CD4-positive, alpha-beta T cell treated with Interleukin-17A for 4 hours (primary cell): ENCODE measurements around the gene BANF2.
"Not testable (repeated sequence)": the region's sequence is repeated elsewhere in the genome, so short reads cannot be mapped to it uniquely, and the experiment has no call there.

Source experiments
- DNase-seq: peaks from one replicate; pipeline ENCODE4 v3.0.0-alpha.2; 2020; ENCODE audit warnings: mixed read lengths

The BANF2 gene

DNA sequence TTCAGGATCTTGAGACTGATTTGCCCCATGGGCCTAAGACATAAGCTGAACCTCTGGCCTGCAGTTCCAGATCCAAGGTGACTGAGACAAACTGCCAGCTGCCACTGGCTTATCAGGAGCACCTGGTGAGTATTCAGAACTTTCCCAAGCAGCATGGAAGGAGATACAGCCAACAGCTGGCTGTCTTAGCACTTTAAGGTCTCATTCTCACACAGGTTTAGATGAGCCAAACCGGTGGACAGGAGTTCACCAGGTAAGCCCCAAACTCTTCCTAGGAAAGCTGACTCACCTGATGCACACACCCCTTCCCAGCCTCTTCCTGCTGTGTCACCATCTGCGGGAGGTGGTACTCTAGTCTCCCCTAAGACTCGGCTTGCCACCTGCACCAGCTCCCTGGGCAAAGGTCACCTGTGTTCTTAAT lies at the start of gene BANF2:
BANF2 (plus strand) TSS at position 36 of the 421 bp plus-strand sequence. CDS start 25,060 bp downstream, outside the sequence.
- DNase-seq, result no peak

- DNase-seq, result no peak
Observed at GRCh38 chr20:17650301-17651128, 49.3 kb upstream of the BANF2 start.

DNA sequence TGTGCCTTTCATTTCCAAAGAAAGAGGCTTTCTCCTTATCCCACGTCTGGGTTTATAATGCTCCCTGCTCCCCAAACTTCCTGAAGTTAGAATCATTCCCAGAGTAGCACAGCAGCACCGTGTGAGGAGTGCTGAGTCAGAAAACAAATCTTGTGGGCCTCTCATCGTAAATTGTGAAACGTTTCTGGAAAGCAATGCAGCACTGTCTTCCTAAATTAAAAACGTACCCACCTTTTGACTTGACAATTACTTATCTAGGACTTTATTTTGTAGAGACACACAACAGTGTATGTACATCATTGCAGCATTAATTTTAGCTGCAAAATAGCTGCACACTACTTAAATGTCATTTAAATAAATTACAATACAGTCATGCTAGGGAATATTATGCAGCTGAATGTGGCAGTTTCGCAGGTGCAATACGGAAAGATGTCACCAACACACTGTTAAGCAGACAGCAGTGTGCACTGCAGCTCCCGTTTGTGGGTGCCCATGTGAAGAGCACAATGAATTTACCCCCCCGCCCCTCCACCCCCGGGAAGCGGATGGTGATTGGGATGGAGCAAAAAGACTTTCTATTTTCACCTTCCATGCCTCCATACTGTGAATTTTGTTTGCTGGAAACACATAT lies 48.5 kb upstream of the BANF2 start:
- no peak for DNase-seq

DNA sequence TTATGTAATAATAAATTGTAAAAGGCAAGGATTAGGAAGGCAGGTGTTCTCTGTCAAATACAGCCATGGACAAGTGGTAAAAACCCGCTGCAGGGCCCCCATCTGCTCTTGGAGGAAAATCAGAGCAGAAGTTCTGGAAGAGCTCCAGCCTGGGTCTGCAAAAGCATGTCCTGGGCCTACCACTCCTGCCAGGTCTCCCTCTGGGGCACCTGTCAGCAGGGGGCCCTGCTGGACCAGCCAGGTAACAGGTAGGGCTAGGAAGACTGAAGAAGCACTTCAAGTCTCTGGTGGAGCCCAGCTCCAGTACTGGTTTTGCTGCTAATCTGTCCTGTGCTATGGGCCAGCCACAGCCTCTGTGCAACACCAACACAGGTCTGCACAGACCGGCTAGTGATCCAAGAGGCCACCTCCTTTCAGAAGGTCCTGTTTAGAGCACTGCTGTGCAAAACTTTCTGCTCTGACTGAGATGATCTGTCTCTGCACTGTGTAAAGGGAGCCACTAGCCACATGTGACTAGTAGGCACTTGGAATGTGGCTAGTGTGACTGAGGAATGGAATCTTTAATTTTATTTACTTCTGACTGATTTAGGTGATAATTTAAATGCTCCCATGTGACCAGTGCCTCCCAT lies 47.9 kb upstream of the BANF2 start:
- DNase-seq, result no peak

GRCh38 chr20:17652411-17652810 lies 47.4 kb upstream of the BANF2 start:
- DNase-seq, result no peak

- no peak for DNase-seq
Observed at GRCh38 chr20:17653835-17654648, 45.7 kb upstream of the BANF2 start.

GRCh38 chr20:17654649-17655285 lies 45.0 kb upstream of the BANF2 start:
- peak; percentile 45 for DNase-seq

- DNase-seq, result no peak
Observed at GRCh38 chr20:17655286-17655651, 44.5 kb upstream of the BANF2 start.

DNA sequence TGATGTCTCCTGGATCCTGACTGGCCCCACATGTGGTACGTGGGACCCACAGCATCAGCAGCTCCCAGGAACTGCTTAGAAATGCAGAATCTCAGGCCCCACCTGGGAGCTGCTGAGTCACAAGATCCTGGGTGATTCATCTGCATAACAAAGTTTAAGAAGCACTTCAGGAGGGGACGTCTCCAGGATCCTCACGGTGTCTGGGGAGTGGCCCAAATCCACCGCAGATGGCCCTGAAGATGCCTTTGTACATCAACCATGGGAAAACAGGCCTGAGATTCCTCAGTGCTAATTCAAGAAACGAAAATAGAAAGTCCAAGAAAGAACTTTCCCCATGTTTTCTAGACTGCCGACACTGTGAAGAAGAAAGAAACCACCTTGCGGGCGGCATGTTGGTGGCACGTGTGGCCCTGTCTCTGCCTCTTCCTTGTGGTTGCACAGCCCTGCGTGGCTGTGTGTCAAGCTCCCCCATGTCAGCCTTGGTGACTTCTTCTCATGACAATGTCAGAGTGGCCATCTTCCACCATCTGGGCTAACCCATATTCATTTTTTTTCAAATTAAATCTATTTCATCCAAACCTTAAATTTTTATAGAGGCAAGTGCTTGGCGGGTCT lies 43.8 kb upstream of the BANF2 start:
- DNase-seq, result no peak

GRCh38 chr20:17657079-17657825 lies 42.5 kb upstream of the BANF2 start:
- DNase-seq, result no peak

DNA sequence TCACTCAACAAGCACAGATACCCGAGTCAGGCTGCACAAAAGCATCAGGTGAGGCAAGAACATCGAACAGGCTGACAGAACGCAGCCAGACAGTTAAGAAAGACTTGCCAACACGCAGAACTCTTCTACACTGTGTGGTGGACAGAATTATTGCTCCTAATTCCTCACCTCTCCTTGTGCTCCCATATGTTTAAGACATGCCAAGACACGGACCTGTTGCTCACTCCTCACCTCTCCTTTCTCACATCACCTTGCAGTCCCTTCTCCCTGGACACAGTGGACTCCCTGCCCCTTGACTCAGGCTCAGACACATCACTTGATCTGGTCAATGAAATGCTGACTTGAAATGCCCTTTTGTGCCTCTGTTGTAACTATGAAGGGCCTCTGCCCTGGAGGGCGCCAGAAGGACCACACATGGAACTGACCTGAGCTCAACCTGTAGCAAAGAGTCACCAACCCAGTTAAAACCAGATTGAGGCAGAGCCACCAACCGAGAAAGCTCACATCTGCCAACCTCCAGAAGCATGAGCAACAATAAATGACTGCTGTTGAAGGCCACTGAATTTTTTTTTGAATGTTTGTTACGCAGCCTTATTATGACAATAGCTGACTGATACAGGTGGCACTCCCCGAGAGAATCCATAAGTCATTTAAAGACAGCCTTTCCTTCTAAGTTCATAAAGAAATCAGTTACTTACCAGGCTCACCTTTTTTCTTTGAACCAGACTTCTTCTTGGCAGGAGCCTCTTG lies 41.7 kb upstream of the BANF2 start:
- DNase-seq, result no peak

DNA sequence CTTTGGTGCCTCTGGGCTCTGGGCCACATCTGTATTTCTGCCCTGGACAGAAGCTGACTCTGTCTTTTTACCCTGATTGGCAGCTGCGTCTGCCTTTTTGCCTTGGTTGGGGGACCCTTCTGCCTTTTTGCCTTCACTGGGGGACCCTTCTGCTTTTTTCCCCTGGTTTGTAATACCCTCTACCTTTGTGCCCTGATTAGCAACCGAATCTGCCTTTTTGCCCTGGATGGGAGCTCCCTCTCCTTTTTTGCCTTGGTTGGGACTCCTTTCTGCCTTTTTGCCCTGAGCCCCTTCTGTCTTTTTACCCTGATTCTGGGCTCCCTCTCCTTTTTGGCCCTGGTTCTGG lies 41.1 kb upstream of the BANF2 start:
- DNase-seq, result no peak

DNA sequence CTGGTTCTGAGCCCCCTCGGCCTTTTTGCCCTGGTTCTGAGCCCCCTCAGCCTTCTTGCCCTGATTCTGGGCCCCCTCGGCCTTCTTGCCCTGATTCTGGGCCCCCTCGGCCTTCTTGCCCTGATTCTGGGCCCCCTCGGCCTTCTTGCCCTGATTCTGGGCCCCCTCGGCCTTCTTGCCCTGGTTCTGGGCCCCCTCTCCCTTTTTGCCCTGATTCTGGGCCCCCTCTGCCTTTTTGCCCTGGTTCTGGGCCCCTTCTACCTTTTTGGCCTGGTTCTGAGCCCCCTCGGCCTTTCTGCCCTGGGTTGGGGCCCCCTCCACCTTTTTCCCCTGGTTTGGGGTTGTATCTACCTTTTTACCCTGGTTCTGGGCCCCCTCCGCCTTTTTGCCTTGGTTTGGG lies 40.4 kb upstream of the BANF2 start:
- not testable (repeated sequence) for DNase-seq

DNA sequence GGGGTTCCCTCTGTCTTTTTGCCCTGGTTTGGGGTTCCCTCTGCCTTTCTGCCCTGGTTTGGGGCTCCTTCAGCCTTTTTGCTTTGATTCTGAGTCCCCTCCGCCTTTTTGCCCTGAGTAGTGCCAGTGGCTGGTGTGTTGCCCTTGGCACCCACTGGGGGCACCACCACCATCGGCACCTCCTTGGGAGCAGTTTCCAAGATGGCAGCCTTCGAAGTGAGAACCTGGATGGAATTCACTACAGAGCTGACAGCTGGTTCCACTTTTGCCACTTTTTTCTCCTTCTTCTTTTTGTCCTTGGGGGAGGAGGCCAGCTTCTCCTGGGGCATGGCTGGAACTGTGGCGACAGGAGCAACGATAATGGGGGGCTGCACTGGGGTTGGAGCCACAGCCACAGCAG lies 40.0 kb upstream of the BANF2 start:
- DNase-seq, result no peak

DNA sequence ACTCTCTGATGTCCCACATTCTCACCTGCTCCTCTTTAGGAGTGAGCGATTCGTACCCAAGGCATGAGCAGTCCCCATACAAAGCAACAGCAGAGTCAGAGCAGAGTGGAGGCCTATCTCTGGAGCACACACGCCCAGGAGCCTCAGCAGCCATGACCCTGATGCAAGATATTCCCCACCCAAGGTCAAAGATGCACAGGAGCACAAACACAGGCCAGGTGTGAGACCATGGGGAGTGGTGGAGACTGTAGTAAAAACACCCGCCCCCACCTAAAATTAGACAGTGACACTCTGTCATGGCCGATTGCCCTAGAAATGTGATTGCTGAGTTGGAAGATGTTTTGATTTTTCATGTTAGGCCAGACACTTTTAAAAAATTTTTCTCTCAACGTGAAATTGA lies 39.1 kb upstream of the BANF2 start:
- DNase-seq, result no peak

DNA sequence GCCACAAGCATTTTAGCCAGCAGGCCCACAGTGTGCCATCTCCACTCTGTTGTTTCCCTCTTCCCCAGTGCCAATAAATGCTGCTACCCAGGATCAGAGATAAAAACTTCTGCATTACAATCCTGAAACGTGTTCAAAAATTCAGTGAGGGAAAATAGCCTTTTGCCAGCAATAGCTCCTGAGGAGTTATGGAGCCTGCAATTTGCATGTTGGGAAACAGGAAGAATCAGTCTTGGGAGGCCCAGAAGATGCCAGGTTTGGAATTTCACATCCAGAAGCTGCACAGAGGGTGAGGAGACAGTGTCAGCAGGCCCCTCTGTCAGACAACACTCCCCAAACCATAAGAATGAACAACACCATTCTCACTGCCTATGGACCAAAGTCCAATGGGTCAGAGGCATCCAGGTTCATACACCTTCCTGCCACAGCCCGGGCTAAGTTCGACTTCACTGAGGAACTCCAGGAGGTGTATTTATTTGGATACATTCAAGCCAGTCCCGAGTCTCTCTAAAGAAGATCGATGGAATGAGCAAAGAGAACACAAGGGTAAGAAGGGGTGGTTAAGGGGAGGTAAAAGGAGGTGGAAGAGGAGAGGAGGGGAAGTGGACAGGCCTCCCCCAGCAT lies 38.5 kb upstream of the BANF2 start:
- no peak for DNase-seq

DNA sequence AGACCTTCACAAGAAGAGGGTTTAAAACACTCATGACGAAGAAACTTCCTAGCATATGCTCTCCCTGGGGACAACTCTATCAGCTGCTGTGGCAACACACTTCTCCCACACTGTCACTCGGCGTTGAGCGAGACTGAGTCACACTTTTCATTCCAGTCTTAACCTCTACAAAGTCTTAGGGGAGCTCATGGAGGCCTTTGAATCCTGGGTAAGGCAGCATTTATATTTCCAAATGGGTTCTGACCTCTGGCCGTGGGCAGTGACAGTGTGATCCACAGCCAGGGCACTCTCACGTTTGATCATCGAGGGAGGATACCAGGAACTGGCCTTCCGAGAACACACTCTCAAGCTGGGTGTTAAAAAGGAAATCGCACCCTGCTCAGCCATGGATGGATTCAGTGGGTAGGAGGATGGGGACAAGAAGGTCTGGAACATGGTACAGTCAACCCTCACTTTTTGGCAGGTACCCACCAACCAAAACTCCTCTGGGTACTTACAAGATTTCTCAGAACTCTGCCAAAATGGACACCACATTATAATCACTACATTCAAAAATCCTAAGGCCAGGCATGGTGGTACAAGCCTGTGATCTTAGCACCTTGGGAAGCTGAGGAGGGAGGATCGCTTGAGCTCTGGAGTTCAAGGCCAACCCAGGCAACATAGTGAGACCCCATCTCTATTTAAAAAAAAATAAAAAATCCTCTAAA lies 37.3 kb upstream of the BANF2 start:
- DNase-seq, result no peak

DNA sequence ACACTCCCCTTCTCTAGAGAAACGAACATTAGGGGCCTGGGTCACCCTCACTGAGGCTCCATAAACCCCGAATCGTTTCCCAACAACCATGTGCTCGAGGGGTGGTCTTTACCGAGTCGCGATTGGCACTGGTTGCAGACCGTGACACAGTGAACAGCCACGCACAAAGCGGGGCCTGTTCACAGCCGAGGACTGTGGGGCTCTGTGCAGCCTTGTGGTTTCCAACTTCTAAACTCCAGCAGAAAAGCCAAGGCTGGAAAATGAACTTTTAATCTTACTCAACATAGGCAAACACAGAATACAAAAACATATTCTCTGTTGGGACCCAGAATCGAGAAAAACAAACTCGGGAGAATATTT lies 36.7 kb upstream of the BANF2 start:
- DNase-seq, result no peak

GRCh38 chr20:17663486-17663885 lies 36.3 kb upstream of the BANF2 start:
- DNase-seq, result no peak
